ENCODE results near the gene ULK1.
"Not testable (repeated sequence)": the region's sequence is repeated elsewhere in the genome, so short reads cannot be mapped to it uniquely, and the experiment has no call there.

Gene ULK1

DNA sequence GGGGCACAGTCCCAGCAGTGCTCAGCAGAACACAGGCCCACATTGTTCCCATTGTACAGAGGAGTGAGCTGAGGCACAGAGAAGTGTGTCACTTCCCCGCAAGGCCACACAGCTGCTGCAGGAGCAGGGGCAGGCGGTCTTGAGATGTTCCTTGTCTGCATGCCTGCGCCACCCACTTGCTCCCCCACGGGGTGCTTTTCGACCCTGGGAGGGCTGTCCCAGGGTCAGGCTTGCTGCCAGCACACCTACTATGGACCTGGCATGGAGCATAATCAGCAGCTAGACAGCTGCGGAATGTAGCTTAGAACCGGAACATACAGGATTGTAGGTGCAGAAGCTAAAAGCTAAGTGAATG, 47.5 kb downstream of the ULK1 start:
- in situ Hi-C loops (cut with HindIII; ENCODE audit: low pct_unique_long_range_greater_than_20kb, low sequenced_read_pairs) = no loop called here
- no peak for TF ChIP-seq JUND (IDR thresholded peaks at IDR 0.05; ENCODE audit: low read depth)
- no peak for DNase-seq (ENCODE audit: low read depth in 1 of 2, low spot score in 1 of 2)

DNA sequence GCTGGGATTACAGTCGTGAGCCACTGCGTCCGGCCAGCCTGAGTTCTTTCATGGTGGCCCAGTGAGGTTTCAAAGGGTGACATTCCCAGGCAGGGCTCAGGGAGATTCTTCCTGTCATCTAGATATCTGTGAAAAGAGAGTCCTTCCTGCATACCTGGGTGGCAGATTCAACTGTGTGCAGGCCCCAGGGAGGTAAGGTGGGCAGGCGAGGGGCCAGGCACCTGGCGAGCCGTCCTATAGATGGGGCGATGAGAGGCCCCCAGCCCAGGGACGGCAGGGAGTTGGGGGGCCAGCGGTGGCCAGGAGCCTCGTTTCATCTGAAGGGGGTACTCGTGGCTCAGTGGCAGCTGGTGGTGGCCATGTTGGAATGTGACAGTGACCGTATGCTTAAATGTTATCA, 48.2 kb downstream of the ULK1 start:
- DNase-seq (ENCODE audit: low read depth in 1 of 2, low spot score in 1 of 2) = no peak
- TF ChIP-seq JUND (IDR thresholded peaks at IDR 0.05; ENCODE audit: low read depth) = no peak
- in situ Hi-C loops (cut with HindIII; ENCODE audit: low pct_unique_long_range_greater_than_20kb, low sequenced_read_pairs) = no loop called here

DNA sequence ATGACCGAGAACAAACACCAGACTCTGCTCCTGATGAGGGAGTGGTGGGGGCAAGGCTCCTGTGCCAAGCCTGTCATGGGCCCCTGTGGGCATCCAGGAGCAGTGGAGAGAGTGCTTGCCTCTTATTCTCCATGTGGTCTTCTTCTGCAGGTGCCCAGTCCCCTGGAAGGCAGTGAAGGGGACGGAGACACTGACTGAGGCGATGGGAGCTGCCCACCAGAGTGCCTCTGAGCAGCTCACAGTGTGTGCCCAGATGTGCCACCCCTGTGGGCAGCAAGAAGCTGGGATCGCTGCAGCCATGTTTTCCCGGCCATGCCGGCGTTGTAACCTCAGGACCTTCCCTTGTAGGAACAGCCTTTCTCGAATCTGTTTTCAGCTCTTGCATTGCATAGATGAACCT, 49.0 kb downstream of the ULK1 start:
- TF ChIP-seq JUND (IDR thresholded peaks at IDR 0.05; ENCODE audit: low read depth) = no peak
- in situ Hi-C loops (cut with HindIII; ENCODE audit: low pct_unique_long_range_greater_than_20kb, low sequenced_read_pairs) = no loop called here
- DNase-seq (ENCODE audit: low read depth in 1 of 2, low spot score in 1 of 2) = no peak

DNA sequence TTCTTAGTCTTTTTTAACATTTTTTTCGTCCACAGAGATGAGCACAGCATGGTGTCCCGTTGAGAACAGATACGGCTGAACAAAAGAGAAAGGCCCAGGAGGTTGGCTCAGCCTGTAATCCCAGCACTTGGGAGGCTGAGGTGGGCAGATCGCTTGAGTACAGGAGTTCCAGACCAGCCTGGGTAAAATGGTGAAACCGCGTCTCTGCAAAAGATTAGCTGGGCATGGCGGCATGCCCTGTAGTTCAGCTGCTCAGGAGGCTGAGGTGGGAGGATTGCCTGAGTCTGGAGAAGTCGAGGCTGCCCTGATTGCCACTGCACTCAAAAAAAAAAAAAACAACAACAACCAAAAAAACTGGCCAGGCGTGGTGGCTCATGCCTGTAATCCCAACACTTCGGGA, 49.5 kb downstream of the ULK1 start:
- in situ Hi-C loops (cut with HindIII; ENCODE audit: low pct_unique_long_range_greater_than_20kb, low sequenced_read_pairs) = no loop called here
- no peak for TF ChIP-seq JUND (IDR thresholded peaks at IDR 0.05; ENCODE audit: low read depth)
- DNase-seq (ENCODE audit: low read depth in 1 of 2, low spot score in 1 of 2) = no peak

DNA sequence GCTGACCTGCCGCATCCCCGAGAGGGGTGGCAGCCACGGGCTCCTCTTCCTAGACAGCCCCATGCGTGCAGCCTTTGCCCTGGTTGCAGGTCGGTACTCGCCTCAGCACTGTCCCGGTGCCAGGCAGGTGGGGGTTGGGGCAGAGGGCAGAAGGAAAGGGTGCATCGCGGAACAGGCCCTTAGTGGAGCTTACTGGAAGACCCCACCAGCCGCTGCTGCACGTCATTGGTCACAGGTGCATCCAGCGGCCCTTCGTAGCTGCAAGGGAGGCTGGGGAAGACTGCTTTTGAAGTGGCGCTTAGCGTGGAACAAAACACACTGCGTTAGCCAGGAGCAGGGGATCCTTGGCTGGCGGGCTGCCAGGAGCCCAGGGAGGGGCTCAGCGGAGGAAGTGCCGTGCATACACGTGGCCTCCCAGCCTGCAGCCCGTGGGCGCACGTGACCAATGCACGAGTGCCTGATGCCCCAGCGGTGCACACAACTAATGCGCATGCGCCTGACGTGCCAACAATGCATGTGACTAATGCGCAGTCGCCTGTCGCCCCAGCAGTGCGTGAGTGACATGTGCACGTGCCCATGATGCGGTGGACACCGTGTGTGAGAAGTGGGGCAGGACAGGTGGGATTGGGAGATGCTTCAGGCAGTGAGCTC, 50.3 kb downstream of the ULK1 start:
- in situ Hi-C loops (cut with HindIII; ENCODE audit: low pct_unique_long_range_greater_than_20kb, low sequenced_read_pairs) = no loop called here
- DNase-seq (ENCODE audit: low read depth in 1 of 2, low spot score in 1 of 2) = no peak
- TF ChIP-seq JUND (IDR thresholded peaks at IDR 0.05; ENCODE audit: low read depth) = no peak

DNA sequence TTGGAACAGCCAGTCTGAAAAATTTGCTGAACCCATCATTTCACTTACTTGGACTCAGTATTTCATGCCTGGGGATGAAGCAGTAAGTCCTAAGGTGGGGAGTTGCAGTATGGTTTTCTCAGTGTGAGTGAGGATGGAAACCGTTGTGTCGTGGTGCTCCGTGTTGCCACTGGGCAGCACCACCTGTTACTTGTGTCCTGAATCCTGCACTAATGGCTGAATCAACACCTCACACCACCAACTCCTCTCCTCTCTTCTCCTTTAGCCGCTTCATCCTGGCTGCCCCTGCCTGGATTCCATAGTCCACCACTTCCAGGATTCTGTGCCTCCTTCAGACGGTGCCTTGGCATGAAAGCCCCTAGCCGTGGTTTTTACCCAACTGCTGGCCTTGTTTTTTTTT, 52.3 kb downstream of the ULK1 start:
- TF ChIP-seq JUND (IDR thresholded peaks at IDR 0.05; ENCODE audit: low read depth) = no peak
- no peak for DNase-seq (ENCODE audit: low read depth in 1 of 2, low spot score in 1 of 2)
- in situ Hi-C loops (cut with HindIII; ENCODE audit: low pct_unique_long_range_greater_than_20kb, low sequenced_read_pairs) = no loop called here

DNA sequence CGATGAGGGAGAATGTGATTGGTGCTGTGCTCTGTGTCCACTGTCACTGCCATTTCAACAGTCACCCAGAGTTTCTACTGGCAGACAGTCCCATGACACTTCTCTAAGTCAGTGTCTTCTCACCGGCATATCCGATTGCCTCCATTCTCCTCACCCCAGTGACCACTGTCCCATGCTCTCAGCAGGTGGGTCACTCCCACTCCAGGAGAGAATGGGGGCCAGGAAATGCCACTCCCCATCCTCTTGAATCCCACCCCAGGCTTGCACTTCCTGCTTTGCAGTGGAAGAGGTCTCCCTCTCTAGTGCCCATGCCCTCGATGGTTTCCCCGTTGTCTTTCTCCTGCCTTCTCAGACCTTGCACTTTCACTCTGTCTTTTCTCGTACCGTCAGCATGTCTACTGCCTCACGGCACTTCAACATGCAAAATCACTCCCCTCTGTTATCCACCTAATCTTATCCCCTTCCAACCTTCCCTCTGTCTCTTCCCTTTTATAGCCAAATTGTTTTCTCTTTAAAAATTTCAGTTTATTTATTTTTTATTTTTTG, 53.1 kb downstream of the ULK1 start:
- DNase-seq (ENCODE audit: low read depth in 1 of 2, low spot score in 1 of 2) = no peak
- no peak for TF ChIP-seq JUND (IDR thresholded peaks at IDR 0.05; ENCODE audit: low read depth)
- in situ Hi-C loops (cut with HindIII; ENCODE audit: low pct_unique_long_range_greater_than_20kb, low sequenced_read_pairs) = no loop called here

DNA sequence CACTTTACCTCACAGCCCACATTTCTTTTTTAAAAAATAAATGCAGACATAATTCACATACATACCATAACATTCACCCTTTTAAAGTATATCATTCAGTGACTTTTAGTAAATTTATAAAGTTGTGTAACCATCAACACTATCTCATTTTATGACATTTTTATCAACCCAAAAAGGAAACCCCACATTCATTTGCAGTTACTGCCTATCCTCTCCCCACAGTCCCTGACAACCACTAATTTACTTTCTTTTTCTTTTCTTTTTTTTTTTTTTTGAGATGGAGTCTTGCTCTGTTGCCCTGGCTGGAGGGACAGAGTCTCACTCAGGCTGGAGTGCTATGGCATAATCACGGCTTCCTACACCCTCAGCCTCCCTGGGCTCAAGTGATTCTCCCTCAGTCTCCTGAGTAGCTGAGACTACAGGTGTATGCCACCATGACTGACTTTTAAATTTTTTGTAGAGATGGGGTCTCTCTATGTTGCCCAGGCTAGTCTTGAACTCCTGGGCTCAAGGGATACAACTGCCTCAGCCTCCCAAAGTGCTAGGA, 53.8 kb downstream of the ULK1 start:
- no peak for TF ChIP-seq JUND (IDR thresholded peaks at IDR 0.05; ENCODE audit: low read depth)
- DNase-seq (ENCODE audit: low read depth in 1 of 2, low spot score in 1 of 2) = no peak
- in situ Hi-C loops (cut with HindIII; ENCODE audit: low pct_unique_long_range_greater_than_20kb, low sequenced_read_pairs) = no loop called here

DNA sequence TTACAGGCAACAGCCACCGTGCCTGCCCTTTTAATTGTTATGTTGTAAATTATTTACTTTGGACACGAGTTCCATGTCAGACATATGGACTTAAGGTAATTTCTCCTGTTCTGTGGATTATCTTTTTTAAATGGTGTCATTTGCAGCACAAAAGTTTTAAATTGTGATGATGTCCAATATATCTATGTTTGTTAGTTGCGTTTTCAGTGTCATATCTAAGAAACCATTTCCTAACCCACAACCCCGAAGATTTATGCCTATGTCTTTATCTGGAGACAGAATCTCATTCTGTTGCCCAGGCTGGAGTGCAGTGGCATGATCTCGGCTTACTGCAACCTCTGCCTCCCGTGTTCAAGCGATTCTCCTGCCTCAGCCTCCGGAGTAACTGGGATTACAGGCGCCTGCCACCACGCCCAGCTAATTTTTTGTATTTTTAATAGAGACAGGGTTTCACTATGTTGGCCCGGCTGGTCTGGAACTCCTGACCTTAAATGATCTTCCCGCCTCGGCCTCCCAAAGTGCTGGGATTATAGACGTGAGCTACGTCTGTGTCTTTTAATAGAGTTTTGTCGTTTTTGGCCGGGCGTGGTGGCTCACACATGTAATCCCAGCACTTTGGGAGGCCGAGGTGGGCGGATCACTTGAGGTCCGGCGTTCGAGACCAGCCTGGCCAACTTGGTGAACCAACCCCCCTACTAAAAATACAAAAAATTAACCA, 54.5 kb downstream of the ULK1 start:
- in situ Hi-C loops (cut with HindIII; ENCODE audit: low pct_unique_long_range_greater_than_20kb, low sequenced_read_pairs); DNase-seq (ENCODE audit: low read depth in 1 of 2, low spot score in 1 of 2): not testable (repeated sequence)

DNA sequence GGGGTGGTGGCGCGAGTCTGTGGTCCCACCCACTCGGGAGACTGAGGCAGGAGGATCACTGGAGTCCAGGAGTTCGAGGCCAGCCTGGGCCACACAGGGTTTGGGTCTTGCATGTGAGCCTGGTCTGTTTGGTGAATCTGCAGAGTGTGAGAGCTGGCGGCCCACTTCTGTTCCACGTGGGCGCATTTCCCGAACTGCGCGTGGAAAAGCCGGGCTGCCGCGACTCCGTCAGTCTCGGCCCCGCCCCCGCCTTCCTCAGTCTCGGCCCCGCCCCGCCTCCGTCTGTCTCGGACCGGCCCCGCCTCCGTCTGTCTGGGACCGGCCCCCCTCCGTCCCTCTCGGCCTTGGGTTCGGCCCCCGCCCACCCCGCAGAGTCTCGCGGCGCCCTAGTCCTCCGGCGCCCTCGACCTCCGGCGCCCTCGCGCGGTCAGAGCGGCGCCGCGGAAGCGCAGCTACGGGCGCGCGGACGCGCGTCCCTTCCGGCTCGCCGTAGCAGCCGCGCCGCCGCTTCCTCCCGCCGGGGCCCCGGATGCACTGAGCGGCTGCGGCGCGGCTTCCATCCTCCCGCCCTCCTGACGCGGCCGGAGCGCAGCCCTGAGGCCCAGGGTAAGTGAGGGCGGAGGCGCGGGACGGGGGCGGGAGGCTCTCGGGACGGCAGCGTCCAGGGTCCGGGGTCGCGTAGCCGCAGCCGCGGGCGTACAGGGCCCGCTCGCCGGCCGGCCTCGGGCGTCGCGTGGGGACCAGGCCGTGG, 55.2 kb downstream of the ULK1 start, which contains the start of gene EP400:
TSS of gene EP400 (plus strand) at position 512 of the 751 bp plus-strand sequence. CDS start 10,678 bp downstream, outside the sequence.
- TF ChIP-seq JUND (IDR thresholded peaks at IDR 0.05; ENCODE audit: low read depth) = no peak
- DNase-seq (ENCODE audit: low read depth in 1 of 2, low spot score in 1 of 2) = peak; percentile 94 to 98
- in situ Hi-C loops (cut with HindIII; ENCODE audit: low pct_unique_long_range_greater_than_20kb, low sequenced_read_pairs) = no loop called here

DNA sequence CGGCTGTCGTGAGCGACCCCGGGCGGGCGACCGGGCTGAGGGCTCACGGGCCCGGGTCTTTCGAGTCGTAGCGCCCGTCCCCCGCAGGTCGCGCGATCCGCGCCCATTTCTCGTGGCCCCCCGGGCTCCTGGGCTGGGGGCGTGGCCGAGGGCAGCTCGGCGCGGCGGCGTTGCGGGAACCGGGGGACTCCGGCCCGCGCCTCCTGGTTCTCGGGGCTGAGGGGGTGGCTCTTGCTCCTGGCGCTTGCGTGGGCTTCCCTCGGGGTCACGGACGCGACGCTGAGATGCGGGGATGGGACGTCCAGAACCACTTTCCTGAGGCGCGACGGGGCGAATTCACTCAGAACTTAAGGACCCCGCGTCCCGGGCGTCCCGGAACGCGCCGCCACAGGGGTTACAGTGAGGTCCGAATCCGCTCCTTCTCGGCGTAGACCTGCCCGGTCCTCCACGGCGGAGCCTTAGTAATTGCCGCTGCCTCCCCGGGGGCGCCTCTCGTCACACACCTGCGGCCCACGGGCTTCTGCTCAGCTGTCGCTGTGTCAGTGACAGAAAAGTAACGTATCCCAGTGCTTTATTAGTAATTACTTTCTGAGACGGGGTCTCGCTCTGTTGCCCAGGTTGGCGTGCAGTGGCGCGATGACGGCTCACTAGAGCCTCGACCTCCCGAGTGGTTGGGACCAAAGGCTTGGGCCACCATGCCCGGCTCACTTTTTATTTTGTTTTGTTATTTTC, 55.9 kb downstream of the ULK1 start:
- DNase-seq (ENCODE audit: low read depth in 1 of 2, low spot score in 1 of 2) = no peak
- TF ChIP-seq JUND (IDR thresholded peaks at IDR 0.05; ENCODE audit: low read depth) = no peak
- in situ Hi-C loops (cut with HindIII; ENCODE audit: low pct_unique_long_range_greater_than_20kb, low sequenced_read_pairs) = no loop called here

DNA sequence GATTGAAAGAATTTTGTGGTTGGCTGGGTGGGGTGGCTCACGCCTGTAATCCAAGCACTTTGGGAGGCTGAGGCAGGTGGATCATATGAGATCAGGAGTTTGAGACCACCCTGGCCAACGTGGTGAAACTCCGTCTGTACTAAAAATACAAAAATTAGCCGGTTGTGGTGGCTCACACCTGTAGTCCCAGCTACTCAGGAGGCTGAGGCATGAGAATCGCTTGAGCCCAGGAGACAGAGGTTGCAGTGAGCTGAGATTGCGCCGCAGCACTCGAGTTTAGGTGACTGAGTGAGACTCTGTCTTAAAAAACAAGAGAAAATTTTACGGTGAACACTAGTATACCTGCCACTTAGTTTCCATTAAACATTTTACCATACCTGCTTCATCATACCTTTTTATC, 59.4 kb downstream of the ULK1 start:
- in situ Hi-C loops (cut with HindIII; ENCODE audit: low pct_unique_long_range_greater_than_20kb, low sequenced_read_pairs); DNase-seq (ENCODE audit: low read depth in 1 of 2, low spot score in 1 of 2): not testable (repeated sequence)

DNA sequence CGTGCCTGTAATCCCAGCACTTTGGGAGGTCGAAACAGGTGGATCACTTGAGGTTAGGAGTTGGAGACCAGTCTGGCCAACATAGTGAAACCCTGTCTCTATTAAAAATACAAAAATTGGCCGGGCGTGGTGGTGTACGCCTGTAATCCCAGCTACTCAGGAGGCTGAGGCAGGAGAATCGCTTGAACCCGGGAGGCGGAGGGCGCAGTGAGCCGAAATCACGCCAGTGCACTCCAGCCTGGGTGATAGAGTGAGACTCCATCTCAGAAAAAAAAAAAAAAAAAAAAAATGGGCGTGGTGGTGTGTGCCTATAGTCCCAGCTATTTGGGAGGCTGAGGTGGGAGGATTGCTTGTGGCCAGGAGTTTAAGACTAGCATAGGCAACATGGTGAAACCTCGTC, 60.0 kb downstream of the ULK1 start:
- in situ Hi-C loops (cut with HindIII; ENCODE audit: low pct_unique_long_range_greater_than_20kb, low sequenced_read_pairs); DNase-seq (ENCODE audit: low read depth in 1 of 2, low spot score in 1 of 2): not testable (repeated sequence)

Data from T47D (cell line).